Measurements from ENCODE around the gene SFMBT2. TPM values are rescaled to one million over a fixed set of nuclear protein-coding genes. Genes with fewer than 3 reads are reported as not detected.

The SFMBT2 gene
- total and polyA plus RNA-seq, 10 of the 15 experiments (the other 5 are each of a cell fraction or from before 2014, with no cell fraction given) = 2.8 to 29.6 (median 15.1) TPM

DNA sequence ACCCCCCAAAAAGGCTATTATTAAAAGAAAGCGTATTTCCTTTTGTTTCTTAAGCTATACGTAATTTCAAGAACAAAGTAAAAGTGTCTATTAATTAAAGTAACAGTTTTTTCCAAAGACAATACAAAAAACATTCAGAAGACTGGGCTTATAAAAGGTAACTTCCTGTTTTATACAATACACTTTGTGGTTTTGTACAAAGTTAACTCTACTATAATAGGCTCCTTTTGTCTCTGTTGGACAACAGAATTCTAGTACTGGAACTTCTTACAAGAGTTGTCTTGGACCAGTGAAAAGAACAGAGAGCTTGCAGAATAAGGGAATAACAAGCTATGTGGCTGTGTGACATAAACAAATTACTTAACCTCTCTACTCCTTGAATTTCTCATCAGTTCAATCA, 21.5 kb downstream of the SFMBT2 start:
- peaks cover 6 to 10% of the 10 kb centered on the region in 2 experiments for H3K36me3 ChIP-seq (ENCODE audit: control insufficient read depth in 2 of 2, insufficient read depth in 2 of 2, low read length in 1 of 2)
- DNase-seq (ENCODE audit: low read depth, low spot score) (no peak), FAIRE-seq (no peak), ATAC-seq (peak; percentile 27)
- no peaks in the 10 kb centered on the region for H3K27me3 ChIP-seq (replicated peaks in 1 of 2; ENCODE audit: control insufficient read depth in 2 of 2, insufficient read depth in 2 of 2, low read length in 1 of 2)
- 93% methylated on average over 2 of the region's 2 CpGs for WGBS (ENCODE audit: insufficient coverage, insufficient replicate concordance, low lambda C conversion rate, missing lambda C conversion rate)
- no TSS peak for BruUV-seq (replicated peaks)
- RAD21 ChIA-PET (ENCODE audit: unreplicated experiment) = interaction anchor here (0.8 kb wide), 1 partner anchor 19 kb away, joined by 4 read pairs; no protein-coding TSS in a partner anchor
- no peak overlapping the region for H3K27ac ChIP-seq (ENCODE audit: control insufficient read depth, insufficient read depth)
- POLR2A ChIA-PET = interaction anchor here (0.5 kb wide), 1 partner anchor 1054 kb away, joined by 6 read pairs; no protein-coding TSS in a partner anchor
- H3K9me3 ChIP-seq (replicated peaks; ENCODE audit: control insufficient read depth, insufficient read depth, low read length) = no peaks in the 10 kb centered on the region
- no peaks in the 10 kb centered on the region; the same call in 1 of the 2 replicates for H4K20me1 ChIP-seq (ENCODE audit: control insufficient read depth, insufficient read depth)
- CTCF ChIA-PET = interaction anchor here (0.6 kb wide), 1 partner anchor 59 kb away, joined by 3 read pairs; no protein-coding TSS in a partner anchor
- H2AFZ ChIP-seq (ENCODE audit: control insufficient read depth, low read depth, low read length) = no peak overlapping the region
- H3K79me2 ChIP-seq (ENCODE audit: control insufficient read depth, insufficient read depth, low read length) = peaks cover 85% of the 10 kb centered on the region
- no peak overlapping the region for H3K9ac ChIP-seq (ENCODE audit: control insufficient read depth, insufficient read depth, low read length)
- H3K4me1 ChIP-seq (ENCODE audit: control insufficient read depth, insufficient read depth, low read length) = peaks cover 16% of the 10 kb centered on the region
- H3K4me2 ChIP-seq (ENCODE audit: control insufficient read depth, insufficient read depth) = no peak overlapping the region
- in situ Hi-C loops (cut with MboI) (no loop called here), intact Hi-C loops (cut with micrococcal nuclease; ENCODE audit: unreplicated experiment) (no loop called here)
- TF ChIP-seq CBFB (IDR thresholded peaks at IDR 0.05; ENCODE audit: low read depth) = no peak
- peak; percentile 10; the same call in 1 of the 2 replicates for TF ChIP-seq RUNX3 (IDR thresholded peaks at IDR 0.05; ENCODE audit: low read length)
- H3K4me3 ChIP-seq = no peak overlapping the region
- SMC1A ChIA-PET (ENCODE audit: uncharacterized antibody, unreplicated experiment) = interaction anchor here (0.8 to 1.5 kb wide), 3 partner anchors 14 to 74 kb away, joined by 3 to 4 read pairs (median 4); no protein-coding TSS in a partner anchor

DNA sequence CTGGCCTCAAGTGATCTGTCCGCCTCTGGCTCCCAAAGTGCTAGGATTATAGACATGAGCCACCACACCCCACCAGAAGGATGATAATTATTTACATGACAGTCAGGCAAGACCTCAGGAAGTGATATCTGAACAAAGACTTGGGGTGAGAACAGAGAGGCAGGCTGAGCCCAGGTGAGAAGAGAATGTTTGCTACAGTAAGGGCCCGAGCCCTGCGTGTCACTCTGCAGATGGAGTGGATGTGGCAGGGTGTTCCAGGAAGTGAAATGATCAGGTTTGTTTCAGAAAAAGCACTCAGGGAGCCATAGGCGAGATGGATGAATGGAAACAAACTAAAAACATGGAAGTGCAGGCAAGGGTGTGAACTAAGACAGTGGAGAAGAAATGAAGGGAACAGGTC, 22.2 kb downstream of the SFMBT2 start:
- FAIRE-seq = no peak
- RAD21 ChIA-PET (ENCODE audit: unreplicated experiment) = interaction anchor here (0.6 to 0.8 kb wide), 3 partner anchors 9 to 48 kb away, joined by 3 to 4 read pairs (median 3); no protein-coding TSS in a partner anchor
- no peak for DNase-seq (ENCODE audit: low read depth, low spot score)
- Histone ChIP-seq H3K9me3 (replicated peaks; ENCODE audit: control insufficient read depth, insufficient read depth, low read length) (no peaks in the 10 kb centered on the region), H3K9ac (ENCODE audit: control insufficient read depth, insufficient read depth, low read length) (no peak overlapping the region), H3K4me2 (ENCODE audit: control insufficient read depth, insufficient read depth) (no peak overlapping the region), H3K27me3 (replicated peaks in 1 of 2; ENCODE audit: control insufficient read depth in 2 of 2, insufficient read depth in 2 of 2, low read length in 1 of 2) (no peaks in the 10 kb centered on the region), H3K4me3 (no peak overlapping the region), H4K20me1 (ENCODE audit: control insufficient read depth, insufficient read depth) (no peaks in the 10 kb centered on the region; the same call in 1 of the 2 replicates), H3K36me3 (ENCODE audit: control insufficient read depth in 2 of 2, insufficient read depth in 2 of 2, low read length in 1 of 2) (peaks cover 6 to 10% of the 10 kb centered on the region in 2 experiments), H3K4me1 (ENCODE audit: control insufficient read depth, insufficient read depth, low read length) (peaks cover 15% of the 10 kb centered on the region; the same call in 1 of the 2 replicates), H2AFZ (ENCODE audit: control insufficient read depth, low read depth, low read length) (no peak overlapping the region), H3K27ac (ENCODE audit: control insufficient read depth, insufficient read depth) (no peak overlapping the region), H3K79me2 (ENCODE audit: control insufficient read depth, insufficient read depth, low read length) (peaks cover 85% of the 10 kb centered on the region)
- WGBS (ENCODE audit: insufficient coverage, insufficient replicate concordance, low lambda C conversion rate, missing lambda C conversion rate) = 91% methylated on average over 4 of the region's 4 CpGs
- ATAC-seq = peak; percentile 40
- POLR2A ChIA-PET = no interaction called here
- TF ChIP-seq, protein P1, sequence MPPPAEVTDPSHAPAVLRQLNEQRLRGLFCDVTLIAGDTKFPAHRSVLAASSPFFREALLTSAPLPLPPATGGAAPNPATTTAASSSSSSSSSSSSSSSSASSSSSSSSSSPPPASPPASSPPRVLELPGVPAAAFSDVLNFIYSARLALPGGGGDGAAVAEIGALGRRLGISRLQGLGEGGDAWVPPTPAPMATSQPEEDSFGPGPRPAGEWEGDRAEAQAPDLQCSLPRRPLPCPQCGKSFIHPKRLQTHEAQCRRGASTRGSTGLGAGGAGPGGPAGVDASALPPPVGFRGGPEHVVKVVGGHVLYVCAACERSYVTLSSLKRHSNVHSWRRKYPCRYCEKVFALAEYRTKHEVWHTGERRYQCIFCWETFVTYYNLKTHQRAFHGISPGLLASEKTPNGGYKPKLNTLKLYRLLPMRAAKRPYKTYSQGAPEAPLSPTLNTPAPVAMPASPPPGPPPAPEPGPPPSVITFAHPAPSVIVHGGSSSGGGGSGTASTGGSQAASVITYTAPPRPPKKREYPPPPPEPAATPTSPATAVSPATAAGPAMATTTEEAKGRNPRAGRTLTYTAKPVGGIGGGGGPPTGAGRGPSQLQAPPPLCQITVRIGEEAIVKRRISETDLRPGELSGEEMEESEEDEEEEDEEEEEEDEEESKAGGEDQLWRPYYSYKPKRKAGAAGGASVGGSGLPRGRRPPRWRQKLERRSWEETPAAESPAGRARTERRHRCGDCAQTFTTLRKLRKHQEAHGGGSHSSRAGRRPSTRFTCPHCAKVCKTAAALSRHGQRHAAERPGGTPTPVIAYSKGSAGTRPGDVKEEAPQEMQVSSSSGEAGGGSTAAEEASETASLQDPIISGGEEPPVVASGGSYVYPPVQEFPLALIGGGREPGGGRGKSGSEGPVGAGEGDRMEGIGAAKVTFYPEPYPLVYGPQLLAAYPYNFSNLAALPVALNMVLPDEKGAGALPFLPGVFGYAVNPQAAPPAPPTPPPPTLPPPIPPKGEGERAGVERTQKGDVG (CRISPR knock-in tag; IDR thresholded peaks at IDR 0.05) = no peak
- TF ChIP-seq YY1 (IDR thresholded peaks at IDR 0.05; ENCODE audit: low read depth, low read length) (no peak), IKZF1 (conservative IDR thresholded peaks at IDR 0.05) (no peak), ETV6 (conservative IDR thresholded peaks at IDR 0.05 in 1 of 2, IDR thresholded peaks at IDR 0.05 in 1 of 2; ENCODE audit: borderline replicate concordance in 1 of 2, low read depth in 1 of 2) (no peak), MTA3 (IDR thresholded peaks at IDR 0.05; ENCODE audit: borderline replicate concordance, low read length) (no peak), MYB (IDR thresholded peaks at IDR 0.05; ENCODE audit: borderline replicate concordance, low read depth, low read length) (no peak), ZNF384 (IDR thresholded peaks at IDR 0.05; ENCODE audit: borderline replicate concordance, low read depth, low read length) (no peak)
- TF ChIP-seq, protein P2, sequence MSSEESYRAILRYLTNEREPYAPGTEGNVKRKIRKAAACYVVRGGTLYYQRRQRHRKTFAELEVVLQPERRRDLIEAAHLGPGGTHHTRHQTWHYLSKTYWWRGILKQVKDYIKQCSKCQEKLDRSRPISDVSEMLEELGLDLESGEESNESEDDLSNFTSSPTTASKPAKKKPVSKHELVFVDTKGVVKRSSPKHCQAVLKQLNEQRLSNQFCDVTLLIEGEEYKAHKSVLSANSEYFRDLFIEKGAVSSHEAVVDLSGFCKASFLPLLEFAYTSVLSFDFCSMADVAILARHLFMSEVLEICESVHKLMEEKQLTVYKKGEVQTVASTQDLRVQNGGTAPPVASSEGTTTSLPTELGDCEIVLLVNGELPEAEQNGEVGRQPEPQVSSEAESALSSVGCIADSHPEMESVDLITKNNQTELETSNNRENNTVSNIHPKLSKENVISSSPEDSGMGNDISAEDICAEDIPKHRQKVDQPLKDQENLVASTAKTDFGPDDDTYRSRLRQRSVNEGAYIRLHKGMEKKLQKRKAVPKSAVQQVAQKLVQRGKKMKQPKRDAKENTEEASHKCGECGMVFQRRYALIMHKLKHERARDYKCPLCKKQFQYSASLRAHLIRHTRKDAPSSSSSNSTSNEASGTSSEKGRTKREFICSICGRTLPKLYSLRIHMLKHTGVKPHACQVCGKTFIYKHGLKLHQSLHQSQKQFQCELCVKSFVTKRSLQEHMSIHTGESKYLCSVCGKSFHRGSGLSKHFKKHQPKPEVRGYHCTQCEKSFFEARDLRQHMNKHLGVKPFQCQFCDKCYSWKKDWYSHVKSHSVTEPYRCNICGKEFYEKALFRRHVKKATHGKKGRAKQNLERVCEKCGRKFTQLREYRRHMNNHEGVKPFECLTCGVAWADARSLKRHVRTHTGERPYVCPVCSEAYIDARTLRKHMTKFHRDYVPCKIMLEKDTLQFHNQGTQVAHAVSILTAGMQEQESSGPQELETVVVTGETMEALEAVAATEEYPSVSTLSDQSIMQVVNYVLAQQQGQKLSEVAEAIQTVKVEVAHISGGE (CRISPR knock-in tag; IDR thresholded peaks at IDR 0.05) = no peak
- in situ Hi-C loops (cut with MboI) = no loop called here
- intact Hi-C loops (cut with micrococcal nuclease; ENCODE audit: unreplicated experiment) = no loop called here
- no TSS peak for BruUV-seq (replicated peaks)
- SMC1A ChIA-PET (ENCODE audit: uncharacterized antibody, unreplicated experiment) = interaction anchor here (1.2 to 1.5 kb wide), 2 partner anchors 15 to 49 kb away, joined by 4 read pairs; no protein-coding TSS in a partner anchor
- CTCF ChIA-PET = interaction anchor here (0.6 kb wide), 1 partner anchor 1528 kb away, joined by 3 read pairs; no protein-coding TSS in a partner anchor
